ENCODE data around the gene ADAMTS12.
"Not testable (repeated sequence)": the region's sequence is repeated elsewhere in the genome, so short reads cannot be mapped to it uniquely, and the experiment has no call there.

The ADAMTS12 gene

DNA sequence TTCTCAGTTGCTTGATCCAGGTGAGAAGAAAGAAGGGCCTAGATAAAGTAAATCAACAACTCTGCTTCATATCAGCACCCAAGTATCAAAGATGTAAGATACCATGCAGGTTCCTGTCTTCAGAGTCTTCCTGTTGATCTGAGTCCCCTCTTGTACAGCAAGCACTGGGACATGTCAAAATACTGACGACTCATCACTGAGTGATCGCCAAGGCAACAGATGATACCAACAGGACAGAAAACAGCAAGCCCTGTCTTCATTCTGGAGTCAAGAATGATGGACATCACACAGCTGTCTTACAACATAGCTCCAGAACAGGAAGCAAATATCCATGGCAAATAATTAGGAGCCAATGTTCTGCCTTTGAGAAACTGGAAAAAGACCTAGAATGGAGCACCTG, 367.3 kb downstream of the ADAMTS12 start:
- peak; percentile 57 for DNase-seq (ENCODE audit: low read depth)

DNA sequence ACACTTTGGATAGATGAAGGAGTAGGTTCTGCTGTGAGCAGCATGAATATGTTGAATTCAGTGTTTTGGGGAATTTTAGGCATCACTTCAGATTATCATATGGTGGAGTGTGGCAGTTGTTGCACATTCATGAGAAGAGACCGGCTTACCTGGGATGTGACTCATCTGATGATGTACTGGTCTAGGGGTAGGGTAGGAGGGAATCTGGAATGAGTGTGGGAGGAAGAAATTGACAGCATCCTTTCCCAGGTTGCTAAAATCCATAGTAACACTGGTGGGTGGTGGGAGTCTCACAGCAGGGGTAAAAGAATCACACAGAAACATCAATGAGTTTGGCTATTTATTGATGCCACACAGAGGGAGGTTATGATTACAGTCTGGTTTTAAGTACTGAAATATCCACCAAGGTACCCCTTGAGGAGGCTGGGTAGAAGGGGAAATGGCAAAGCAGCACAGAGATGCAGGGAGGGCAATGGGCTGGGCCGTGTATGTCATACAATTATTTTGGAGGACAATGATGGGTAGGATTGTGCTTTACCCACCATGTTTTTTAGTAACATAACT, 368.5 kb downstream of the ADAMTS12 start:
- DNase-seq (ENCODE audit: low read depth): no peak

DNA sequence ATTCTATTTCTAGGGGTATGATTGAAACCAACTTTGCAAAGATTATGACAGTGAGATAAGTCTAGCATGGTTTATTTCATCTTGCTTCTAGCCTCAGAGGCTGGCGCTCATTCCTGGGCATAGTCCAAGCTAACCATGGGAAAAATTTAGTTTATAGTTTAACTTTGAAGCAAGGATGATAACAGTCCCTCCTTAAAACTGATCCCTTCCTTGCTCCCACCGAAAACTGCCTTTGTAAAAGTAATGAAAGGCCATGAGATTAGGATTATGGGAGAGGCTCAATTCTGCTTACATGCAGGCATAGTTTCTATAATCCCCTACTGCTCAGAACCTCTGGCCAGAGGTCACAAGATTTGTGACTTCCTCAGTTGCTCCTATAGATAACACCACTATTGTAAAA, 375.4 kb downstream of the ADAMTS12 start:
- no peak for DNase-seq (ENCODE audit: low read depth)

DNA sequence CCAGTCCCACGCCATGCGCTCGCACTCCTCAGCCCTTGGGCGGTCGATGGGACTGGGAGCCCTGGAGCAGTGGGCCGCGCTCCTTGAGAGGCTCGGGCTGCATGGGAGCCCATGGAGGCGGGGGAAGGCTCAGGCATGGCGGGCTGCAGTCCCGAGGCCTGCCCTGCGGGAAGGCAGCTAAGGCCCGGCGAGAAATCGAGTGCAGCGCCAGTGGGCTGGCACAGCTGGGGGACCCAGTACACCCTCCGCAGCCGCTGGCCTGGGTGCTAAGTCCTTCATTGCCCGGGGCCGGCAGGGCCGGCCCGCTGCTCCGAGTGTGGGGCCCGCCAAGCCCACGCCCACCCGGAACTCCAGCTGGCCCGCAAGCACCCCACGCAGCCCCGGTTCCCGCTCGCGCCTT, 376.4 kb downstream of the ADAMTS12 start:
- not testable (repeated sequence) for DNase-seq (ENCODE audit: low read depth)

DNA sequence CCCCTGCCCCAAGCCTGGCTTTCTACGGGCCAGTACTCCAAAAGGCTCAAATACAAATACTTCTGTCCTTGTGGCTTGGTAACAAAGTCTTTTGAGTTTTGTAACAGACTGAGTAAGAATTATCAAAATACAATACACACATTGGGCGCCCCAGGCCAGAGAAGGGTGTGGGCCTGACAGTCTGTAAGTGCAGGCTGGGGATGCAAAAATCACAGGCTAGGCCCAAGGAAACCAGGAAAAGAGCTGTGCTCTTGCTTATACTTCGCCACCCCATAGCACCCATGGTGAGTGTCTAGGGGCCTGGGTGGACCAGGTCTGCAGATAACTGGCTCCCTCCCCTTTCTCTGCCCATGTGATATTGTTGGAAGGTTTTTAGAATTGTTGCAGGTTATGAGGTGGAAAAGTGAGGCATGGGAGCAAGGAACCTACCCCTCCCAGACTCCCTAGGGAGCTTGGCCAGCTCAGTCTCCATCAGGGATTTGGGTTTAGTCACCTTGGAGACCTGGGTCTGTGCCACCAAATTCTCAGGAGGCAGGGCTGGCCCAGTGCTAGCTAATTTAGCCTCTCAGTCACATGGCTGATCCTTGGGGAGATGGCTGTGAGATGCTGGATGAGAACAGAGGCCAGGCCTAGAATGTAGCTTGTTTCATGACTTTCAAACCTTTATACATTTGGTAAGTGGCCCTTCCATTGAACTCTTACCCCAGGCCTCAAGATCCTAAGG, 378.2 kb downstream of the ADAMTS12 start:
- DNase-seq (ENCODE audit: low read depth): no peak

DNA sequence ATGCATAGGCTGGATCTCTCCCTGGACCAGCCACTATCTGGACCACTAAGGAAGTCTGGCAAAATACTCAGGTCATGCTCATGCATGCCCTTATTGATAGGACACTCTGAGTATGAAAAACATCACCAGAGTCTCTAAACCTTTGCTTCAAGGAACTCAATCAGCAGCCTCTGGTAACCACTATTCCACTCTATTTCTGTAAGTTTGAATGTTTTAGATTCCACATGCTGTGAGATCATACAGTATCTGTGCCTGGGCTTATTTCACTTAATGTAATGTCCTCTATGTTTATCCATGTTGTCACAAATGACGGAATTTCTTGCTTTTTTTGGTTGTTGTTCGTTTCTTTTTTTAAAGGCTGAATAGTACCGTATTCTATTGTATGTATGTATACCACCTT, 382.8 kb downstream of the ADAMTS12 start:
- DNase-seq (ENCODE audit: low read depth): no peak

DNA sequence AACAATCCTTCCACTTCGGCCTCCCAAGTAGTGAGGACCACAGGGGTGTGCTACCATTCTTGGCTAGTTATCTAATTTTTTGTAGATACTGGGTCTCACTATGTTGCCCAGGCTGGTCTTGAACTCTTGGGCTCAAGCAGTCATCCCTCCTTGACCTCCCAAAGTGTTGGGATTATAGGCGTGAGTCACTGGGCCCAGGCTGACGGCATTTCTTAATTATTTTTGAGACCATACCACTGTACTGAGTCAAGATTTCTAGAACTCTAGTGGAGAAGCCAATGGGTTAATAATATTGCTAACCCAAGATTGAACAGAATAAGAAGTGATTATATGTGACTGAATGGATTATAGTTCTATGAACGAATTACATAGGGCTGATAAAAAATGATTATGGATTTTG, 384.4 kb downstream of the ADAMTS12 start:
- no peak for DNase-seq (ENCODE audit: low read depth)

DNA sequence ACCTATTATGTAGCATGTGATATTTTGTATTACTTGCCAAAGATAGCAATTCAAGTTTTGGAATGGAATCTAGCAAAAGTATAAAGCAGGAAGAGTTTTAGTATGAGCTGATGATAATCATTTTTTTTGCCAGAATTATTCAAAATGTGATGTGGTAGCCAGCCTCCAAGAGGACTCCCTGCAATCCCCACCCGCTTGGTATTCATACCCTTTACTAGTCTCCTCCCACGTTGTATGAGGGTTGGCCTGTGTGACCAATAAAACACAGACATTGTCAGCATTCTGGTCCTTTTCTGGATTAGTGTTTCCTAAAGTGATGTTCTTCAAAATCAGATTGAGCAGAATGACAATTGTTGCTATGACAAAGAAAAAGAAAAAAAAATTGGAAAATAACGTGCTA, 387.2 kb downstream of the ADAMTS12 start:
- no peak for DNase-seq (ENCODE audit: low read depth)

DNA sequence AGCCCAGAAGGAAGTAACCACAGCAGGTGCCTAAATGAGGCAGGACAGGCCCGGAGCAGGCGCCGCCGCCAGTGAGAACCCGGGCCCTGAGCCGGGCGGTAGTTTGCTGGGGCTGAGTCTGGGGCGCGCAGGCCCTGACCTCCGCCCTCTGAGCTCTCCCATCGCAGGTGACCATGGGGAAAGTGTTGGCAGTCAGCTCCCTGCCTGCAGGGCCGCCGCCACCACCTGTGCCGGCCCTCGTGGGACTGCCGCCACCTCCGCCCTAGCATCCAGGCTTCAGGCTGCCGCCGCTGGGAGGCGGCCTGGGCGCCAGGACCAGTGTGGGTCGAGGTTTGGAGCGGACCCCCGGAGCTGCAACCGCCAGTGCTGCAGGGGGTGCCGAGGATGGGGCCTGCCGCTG, 389.9 kb downstream of the ADAMTS12 start:
- no peak for DNase-seq (ENCODE audit: low read depth)

DNA sequence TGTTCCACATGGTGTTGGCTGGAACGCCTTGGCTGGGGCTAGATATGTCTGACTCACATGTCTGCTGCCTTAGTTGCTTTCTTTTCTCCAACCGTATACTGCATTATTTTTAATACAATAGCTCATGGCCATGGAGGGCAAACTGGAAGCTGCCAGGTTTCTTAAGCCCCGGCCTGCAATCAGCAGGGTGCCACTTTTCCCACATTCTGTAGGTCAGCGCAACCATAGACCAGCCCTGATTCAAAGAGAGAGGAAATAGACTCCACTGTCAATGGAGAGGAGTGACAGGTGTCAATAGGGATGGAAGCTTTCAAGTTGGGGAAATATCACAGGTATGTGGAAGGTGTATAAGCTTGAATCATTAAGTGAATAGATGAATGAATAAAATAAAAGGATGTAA, 390.5 kb downstream of the ADAMTS12 start:
- DNase-seq (ENCODE audit: low read depth): no peak

DNA sequence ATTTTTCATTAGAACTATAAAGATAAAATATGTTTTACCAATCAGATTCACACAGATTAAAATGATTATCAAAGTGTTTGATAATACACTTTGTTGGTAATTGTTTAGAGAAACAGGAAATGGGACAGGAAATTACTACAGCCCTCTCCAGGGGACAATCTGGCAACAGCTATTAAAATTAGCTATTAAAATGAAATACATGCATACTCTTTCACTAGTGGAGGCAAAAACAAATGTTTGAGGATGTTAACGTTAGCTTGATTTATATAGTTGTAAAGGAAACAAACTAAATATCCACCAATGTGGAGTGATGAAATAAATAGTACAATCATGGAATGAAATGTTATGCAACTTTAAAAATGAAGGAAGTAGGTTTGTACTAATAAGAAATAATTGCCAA, 397.3 kb downstream of the ADAMTS12 start:
- no peak for DNase-seq (ENCODE audit: low read depth)

DNA sequence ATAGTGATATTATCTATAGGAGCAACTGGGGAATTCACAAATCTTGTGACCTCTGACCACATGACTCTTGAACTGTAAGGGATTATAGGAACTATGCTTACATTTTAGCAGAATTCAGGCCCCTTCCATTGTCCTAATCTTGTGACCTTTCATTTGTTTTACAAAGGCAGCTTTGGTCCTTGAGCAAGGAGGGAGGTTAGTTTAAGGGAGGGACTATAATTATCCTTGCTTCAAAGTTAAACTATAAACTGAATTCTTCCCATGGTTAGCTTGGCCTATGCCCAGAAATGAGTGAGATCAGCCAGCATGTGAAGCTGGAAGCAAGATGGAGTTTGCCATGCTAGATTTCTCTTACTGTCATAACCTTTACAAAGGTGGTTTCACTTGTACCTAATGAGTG, 399.8 kb downstream of the ADAMTS12 start:
- no peak for DNase-seq (ENCODE audit: low read depth)

DNA sequence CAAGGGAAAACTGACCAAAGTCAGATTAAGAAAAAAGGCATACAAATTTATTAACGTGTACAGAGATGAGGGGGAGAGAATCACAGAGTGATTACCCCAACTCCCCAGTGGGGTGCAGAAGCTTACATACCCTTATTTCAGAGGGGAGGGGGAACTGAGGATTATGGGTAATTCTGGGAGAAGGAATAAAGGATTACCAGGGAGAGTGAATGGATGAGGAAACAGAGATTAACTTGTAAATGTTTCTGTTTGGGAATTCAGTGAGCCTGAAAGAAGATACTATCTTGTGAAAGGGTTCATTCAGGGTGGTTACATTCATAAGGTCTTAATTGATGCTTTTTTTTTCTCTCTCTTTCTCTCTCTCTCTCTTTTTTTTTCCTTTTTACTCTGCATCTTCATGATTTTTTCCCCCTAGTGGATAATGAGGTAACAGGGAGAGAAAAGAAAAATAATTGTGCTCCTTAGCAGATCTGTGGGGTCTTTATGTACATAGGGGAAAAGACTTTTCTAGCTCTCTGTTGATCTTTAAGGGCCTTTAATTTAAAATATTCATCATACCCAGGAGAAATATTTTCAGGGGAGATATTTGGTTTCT, 401.6 kb downstream of the ADAMTS12 start:
- DNase-seq (ENCODE audit: low read depth): no peak

DNA sequence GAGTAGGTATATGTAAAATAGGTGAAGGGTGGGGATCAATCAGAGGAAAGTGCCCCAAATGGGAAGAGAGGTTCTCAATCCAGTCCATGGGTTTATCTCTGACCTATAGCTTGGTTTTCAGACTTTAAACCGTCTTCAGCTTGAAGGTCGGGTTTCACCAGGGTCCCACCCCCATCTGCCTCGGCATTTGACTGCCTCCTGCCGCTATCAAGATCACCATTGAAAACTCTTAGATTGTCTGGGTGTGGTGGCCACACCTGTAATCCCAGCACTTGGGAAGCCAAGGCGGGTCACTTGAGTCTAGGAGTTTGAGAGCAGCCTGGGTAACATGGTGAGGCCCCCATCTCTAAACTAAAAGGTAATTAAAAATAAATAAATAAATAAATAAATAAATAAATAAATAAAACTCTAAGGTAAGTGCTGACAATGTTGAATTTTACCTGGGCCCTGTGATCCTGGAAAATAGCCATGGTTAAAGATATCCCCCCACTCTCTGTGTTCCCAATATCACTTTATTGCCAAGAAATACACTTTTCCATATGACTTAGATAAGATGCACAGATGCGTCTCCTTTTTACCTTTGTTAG, 402.2 kb downstream of the ADAMTS12 start:
- DNase-seq (ENCODE audit: low read depth): no peak

DNA sequence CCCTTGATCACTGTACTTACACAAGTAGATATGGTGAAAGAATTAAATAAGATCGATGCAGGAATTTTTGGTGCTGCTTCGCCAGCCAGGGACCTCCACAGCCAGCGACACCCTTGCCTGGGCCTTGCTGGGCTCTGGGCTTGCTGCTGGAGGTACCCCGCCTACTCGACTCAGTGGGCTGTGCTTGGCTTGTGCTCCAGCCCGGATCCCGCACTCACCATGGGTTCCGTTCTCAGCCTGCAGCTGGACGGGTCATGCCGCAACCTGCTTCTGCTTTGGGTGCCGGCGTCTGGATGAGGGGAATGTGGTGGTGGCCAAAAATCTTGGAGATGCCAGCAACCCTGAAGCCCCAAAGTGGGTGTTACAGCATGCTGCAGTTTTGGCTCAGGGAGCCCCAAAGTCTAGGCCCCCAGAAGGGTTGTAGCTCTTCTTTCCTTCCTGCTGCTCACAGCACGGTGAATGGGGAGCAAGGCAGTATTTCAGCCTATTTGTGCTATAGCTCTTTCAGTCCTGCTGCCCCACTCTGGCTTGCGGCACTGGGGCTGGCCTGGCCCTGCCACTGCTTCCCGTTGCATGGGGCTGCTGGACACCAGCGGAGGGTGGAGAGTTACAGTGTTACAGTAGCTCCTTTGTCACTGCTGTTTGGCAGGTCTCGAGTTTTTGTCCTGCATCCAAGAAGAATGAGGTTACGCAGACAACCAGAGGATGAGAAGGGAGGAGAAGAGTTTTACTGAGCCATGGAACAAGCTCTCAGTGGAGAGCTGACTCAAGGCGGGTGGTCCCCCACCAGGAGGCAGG, 403.0 kb downstream of the ADAMTS12 start:
- no peak for DNase-seq (ENCODE audit: low read depth)

DNA sequence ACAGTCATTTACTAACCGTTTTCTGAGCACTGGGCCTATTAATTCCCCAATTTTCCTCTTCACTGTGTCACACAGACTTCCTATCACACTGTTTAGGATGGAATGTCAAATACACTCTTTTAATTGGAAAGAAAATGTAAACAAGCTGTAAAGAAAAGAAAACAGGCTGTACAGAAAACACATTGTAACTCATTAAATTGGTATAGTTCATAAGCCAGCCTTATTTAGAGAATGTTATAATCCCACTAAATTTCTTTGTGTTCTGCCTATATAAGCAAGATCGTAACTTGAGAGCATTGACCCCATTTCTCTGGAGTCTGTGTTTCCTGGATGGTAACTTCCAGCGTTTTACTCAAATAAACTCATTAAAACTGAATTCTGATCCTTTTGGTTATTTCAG, 404.6 kb downstream of the ADAMTS12 start:
- no peak for DNase-seq (ENCODE audit: low read depth)

DNA sequence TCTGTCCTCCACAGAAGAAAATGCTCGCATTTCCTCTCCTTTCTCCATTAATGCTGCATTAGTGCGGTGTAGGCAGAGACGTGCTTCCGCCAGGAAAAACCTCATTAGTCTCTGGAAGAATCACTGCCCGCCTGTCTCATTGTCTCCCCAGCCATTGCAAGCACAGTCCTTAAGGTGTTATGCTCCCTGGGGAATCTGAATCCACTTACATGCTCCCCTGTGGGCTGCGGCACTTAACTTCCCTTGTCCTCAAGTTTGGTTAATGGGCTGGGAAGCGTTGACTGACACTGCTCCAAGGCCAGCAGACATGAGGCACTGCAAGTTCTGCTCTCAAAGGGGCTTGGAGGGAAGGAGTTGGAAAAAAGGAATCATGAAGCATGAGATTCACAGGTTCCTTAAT, 409.5 kb downstream of the ADAMTS12 start:
- no peak for DNase-seq (ENCODE audit: low read depth)

DNA sequence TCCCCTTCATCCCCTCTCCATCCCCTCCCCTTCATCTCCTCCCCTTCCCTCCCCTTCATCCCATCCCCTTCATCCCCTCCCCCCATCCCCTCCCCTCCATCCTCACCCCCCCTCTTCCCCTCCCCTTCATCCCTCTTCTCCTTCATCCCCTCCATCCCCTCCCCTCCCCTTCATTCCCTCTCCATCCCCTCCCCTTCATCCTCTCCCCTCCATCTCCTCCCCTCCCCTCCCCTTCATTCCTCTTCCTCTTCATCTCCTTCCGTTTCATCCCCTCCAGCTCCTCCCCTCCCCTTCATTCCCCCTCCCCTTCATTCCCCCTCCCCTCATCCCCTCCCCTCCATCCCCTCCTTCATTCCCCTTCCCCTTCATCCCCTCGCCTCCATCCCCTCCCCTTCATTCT, 410.9 kb downstream of the ADAMTS12 start:
- DNase-seq (ENCODE audit: low read depth): no peak

DNA sequence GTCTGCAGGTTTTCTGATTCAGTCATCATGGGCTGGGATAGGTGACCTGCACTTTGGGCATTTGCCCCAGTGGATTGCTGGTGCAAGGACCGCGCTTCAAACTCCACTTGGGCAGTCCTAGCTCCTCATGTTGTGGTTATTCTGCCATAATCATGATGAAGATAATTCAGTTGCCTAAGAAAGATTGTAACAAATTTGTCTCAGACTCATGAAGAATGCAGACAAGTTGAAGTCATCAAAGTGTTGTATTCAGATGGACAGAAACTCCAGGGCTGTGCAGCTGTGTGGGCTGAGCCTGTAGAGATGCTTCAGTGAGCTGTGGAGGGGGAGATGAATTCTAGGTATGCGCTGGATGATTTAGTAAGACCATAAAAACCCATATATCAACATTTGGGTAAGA, 412.5 kb downstream of the ADAMTS12 start:
- peak; percentile 92 for DNase-seq (ENCODE audit: low read depth)

DNA sequence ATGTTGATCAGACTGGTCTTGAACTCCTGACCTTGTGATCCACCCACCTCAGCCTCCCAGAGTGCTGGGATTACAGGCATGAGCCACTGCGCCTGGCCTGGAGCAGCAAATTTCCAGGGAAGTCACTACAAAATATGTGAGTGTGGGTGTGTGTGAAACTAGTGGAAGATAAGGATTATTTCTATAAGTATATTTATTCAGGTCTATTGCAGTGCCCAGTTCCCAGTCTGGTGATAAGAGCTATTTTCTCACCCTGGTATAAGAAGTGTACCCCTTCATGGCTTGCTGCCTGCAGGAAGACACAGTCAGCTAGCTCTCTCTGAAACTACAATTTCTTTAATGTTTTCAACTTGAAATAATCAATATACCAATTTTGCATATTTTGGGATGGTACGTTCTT, 414.0 kb downstream of the ADAMTS12 start:
- DNase-seq (ENCODE audit: low read depth): no peak

DNA sequence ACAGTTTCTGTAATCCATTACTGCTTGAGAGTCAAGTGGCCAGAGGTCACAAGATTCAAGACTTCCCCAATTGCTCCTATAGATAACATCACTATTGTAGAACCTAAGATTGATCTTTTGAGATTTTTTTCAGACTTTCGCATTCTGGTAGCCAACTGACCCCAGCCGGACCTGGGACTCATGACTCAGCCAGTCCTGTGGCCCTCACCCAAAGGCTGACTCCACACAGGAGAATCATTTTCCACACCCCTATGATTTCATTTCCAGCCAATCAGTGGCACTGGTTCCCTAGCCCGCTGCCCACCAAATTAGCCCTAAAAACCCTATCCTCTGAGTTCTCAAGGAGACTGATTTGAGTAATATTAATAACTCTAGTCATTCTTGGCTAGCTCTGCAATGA, 414.8 kb downstream of the ADAMTS12 start:
- no peak for DNase-seq (ENCODE audit: low read depth)

DNA sequence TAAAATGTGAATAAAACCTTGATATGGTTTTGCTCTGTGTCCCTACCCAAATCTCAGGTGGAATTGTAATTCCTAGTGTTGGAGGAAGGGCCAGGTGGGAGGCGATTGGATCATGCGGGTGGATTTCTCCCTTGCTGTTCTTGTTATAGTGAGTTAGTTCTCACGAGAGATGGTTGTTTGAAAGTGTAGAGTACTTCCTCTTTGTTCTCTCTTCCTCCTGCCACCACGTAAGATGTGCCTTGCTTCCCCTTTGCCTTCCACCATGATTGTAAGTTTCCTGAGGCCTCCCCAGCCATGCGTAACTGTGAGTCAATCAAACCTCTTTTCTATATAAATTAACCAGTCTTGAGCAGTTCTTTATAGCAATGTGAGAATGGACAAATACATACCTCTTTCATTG, 416.1 kb downstream of the ADAMTS12 start:
- no peak for DNase-seq (ENCODE audit: low read depth)
